ENCODE measurements around the gene SAMD4A.

SAMD4A gene

GRCh38 chr14:54639611-54640010, 72.7 kb downstream of the SAMD4A start:
- TF ChIP-seq, protein P1, sequence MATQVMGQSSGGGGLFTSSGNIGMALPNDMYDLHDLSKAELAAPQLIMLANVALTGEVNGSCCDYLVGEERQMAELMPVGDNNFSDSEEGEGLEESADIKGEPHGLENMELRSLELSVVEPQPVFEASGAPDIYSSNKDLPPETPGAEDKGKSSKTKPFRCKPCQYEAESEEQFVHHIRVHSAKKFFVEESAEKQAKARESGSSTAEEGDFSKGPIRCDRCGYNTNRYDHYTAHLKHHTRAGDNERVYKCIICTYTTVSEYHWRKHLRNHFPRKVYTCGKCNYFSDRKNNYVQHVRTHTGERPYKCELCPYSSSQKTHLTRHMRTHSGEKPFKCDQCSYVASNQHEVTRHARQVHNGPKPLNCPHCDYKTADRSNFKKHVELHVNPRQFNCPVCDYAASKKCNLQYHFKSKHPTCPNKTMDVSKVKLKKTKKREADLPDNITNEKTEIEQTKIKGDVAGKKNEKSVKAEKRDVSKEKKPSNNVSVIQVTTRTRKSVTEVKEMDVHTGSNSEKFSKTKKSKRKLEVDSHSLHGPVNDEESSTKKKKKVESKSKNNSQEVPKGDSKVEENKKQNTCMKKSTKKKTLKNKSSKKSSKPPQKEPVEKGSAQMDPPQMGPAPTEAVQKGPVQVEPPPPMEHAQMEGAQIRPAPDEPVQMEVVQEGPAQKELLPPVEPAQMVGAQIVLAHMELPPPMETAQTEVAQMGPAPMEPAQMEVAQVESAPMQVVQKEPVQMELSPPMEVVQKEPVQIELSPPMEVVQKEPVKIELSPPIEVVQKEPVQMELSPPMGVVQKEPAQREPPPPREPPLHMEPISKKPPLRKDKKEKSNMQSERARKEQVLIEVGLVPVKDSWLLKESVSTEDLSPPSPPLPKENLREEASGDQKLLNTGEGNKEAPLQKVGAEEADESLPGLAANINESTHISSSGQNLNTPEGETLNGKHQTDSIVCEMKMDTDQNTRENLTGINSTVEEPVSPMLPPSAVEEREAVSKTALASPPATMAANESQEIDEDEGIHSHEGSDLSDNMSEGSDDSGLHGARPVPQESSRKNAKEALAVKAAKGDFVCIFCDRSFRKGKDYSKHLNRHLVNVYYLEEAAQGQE (IDR thresholded peaks at IDR 0.05; ENCODE audit: insufficient replicate concordance, low read depth) = no peak
- TF ChIP-seq SPI1 (IDR thresholded peaks at IDR 0.05; ENCODE audit: borderline replicate concordance, low read depth) = no peak
- TF ChIP-seq CTCF (IDR thresholded peaks at IDR 0.05; ENCODE audit: insufficient read depth, low read length) = no peak
- no peak for TF ChIP-seq GABPA (IDR thresholded peaks at IDR 0.05; ENCODE audit: low read depth)
- no peak for TF ChIP-seq POLR2AphosphoS5 (IDR thresholded peaks at IDR 0.05; ENCODE audit: low read depth)
- no peak overlapping the region for H3K27ac ChIP-seq (replicated peaks)
- H3K27me3 ChIP-seq (ENCODE audit: insufficient read depth, poor library complexity, severe bottlenecking) = peaks cover 11% of the 10 kb centered on the region
- DNase-seq (ENCODE audit: low read depth in 1 of 2, low spot score in 1 of 2) = no peak
- H3K4me3 ChIP-seq (replicated peaks; ENCODE audit: insufficient read depth, low read length) = no peak overlapping the region

DNA sequence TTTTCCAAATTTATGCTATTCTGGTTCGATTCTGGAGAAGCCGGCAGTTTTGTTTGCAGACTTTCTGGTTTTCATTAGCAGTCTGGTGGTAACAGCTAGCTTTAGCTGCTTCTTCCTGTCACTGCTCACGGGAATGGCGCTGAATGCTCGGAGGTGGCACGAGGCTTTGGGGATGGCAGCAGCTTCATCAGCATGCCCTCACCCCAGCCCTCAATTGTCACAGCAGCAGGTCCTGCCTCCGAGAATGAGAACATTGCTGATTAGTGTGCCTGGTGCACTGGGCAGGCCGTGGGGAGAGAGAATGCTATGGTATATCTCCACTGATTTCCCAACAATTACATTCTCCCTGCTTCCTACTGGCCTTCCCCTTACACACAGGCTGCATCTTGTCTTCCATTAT, 73.6 kb downstream of the SAMD4A start:
- H3K27me3 ChIP-seq (ENCODE audit: insufficient read depth, poor library complexity, severe bottlenecking) = peaks cover 14% of the 10 kb centered on the region
- no peak overlapping the region for H3K27ac ChIP-seq (replicated peaks)
- TF ChIP-seq, protein P1 (IDR thresholded peaks at IDR 0.05; ENCODE audit: insufficient replicate concordance, low read depth) = no peak
- TF ChIP-seq CTCF (IDR thresholded peaks at IDR 0.05; ENCODE audit: insufficient read depth, low read length) (no peak), POLR2AphosphoS5 (IDR thresholded peaks at IDR 0.05; ENCODE audit: low read depth) (no peak), GABPA (IDR thresholded peaks at IDR 0.05; ENCODE audit: low read depth) (no peak), SPI1 (IDR thresholded peaks at IDR 0.05; ENCODE audit: borderline replicate concordance, low read depth) (no peak)
- no peak for DNase-seq (ENCODE audit: low read depth in 1 of 2, low spot score in 1 of 2)
- no peak overlapping the region for H3K4me3 ChIP-seq (replicated peaks; ENCODE audit: insufficient read depth, low read length)

GRCh38 chr14:54642121-54642520, 75.2 kb downstream of the SAMD4A start:
- peaks cover 14% of the 10 kb centered on the region for H3K27me3 ChIP-seq (ENCODE audit: insufficient read depth, poor library complexity, severe bottlenecking)
- DNase-seq (ENCODE audit: low read depth in 1 of 2, low spot score in 1 of 2) = no peak
- TF ChIP-seq SPI1 (IDR thresholded peaks at IDR 0.05; ENCODE audit: borderline replicate concordance, low read depth) (no peak), CTCF (IDR thresholded peaks at IDR 0.05; ENCODE audit: insufficient read depth, low read length) (no peak), GABPA (IDR thresholded peaks at IDR 0.05; ENCODE audit: low read depth) (no peak), POLR2AphosphoS5 (IDR thresholded peaks at IDR 0.05; ENCODE audit: low read depth) (no peak)
- TF ChIP-seq, protein P1 (IDR thresholded peaks at IDR 0.05; ENCODE audit: insufficient replicate concordance, low read depth) = no peak
- H3K27ac ChIP-seq (replicated peaks) = no peak overlapping the region
- H3K4me3 ChIP-seq (replicated peaks; ENCODE audit: insufficient read depth, low read length) = no peak overlapping the region

All from HL-60 (cell line).